ES-I3 (cell line): ENCODE data around the gene AP2B1.
"Not testable (repeated sequence)": the region's sequence is repeated elsewhere in the genome, so short reads cannot be mapped to it uniquely, and the experiment has no call there.

Experiments
- H3K36me3 ChIP-seq: 2 replicates; pipeline ENCODE4 v1.6.1; 2013; ENCODE audit warnings: mild to moderate bottlenecking, low read length, control low read depth, moderate library complexity; ENCODE audit not compliant: insufficient read depth
- H3K4me1 ChIP-seq: 2 replicates; pipeline ENCODE4 v1.6.1; 2013; ENCODE audit warnings: mild to moderate bottlenecking, control low read depth, low read length; ENCODE audit not compliant: insufficient read depth
- H3K9ac ChIP-seq: 2 replicates; pipeline ENCODE4 v1.6.1; 2013; ENCODE audit warnings: low read depth, mild to moderate bottlenecking, low read length, moderate library complexity
- H3K9me3 ChIP-seq: 2 replicates; pipeline ENCODE4 v1.6.1; 2013; ENCODE audit warnings: mild to moderate bottlenecking, low read length, moderate library complexity; ENCODE audit not compliant: control insufficient read depth, insufficient read depth

AP2B1 gene

DNA sequence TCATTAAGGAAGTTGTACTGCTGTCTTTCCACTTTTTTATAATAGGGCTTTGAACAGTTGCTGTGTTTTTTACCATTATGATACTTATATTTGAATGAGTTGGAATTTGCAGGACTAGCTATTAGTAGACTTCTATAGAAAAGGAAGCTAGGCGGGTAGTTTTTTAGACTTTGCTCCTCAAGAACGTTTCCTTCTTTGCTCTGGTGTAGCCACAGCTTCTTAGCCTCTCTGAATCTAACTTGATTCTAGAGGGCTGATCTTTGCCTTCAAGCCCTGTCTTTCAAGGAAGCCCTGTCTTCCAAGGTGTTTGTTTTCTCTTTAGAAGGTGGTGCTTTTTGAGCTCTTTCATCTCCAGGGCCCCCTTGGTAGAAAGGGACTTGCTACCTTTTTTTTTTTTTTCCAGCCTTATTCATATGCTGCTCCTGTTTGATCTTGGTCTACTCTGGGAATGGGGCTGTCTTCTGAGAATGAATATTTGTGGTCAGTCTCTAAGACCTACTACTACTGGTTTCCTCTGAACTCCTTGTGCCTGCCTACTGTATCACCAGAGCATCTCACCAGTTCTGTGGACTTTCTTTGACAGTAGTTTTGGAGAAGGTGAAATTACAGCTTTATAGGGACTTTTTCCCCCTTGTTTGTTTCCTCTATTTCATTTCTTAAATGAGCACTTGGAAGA lies 92.0 kb downstream of the AP2B1 start:
- H3K9me3 ChIP-seq = no peaks in the 10 kb centered on the region
- H3K36me3 ChIP-seq = peaks cover 7% of the 10 kb centered on the region
- peaks cover 15% of the 10 kb centered on the region for H3K4me1 ChIP-seq
- no peak overlapping the region for H3K9ac ChIP-seq

DNA sequence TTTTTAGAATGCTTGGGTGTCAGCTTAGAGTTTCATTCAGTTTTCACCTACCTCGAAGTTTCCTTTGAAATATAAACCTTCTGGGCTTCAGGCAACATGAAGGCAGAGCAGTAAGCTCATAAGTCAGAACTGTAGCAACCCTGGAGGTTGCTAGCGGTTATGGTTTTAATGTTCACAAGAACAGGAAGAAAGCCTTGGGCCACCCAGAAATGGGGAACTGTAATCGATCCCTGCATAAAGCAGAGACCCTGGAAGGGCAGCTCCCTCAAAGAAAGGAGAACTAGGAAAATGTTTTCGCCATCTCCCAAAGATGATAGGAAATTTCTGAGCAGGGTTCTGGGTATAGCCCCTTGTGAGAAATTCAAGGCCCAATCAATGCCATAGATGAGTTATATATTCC lies 96.5 kb downstream of the AP2B1 start:
- Histone ChIP-seq H3K36me3 (peaks cover 5% of the 10 kb centered on the region), H3K9ac (no peak overlapping the region), H3K9me3 (no peaks in the 10 kb centered on the region), H3K4me1 (peaks cover 17% of the 10 kb centered on the region)

DNA sequence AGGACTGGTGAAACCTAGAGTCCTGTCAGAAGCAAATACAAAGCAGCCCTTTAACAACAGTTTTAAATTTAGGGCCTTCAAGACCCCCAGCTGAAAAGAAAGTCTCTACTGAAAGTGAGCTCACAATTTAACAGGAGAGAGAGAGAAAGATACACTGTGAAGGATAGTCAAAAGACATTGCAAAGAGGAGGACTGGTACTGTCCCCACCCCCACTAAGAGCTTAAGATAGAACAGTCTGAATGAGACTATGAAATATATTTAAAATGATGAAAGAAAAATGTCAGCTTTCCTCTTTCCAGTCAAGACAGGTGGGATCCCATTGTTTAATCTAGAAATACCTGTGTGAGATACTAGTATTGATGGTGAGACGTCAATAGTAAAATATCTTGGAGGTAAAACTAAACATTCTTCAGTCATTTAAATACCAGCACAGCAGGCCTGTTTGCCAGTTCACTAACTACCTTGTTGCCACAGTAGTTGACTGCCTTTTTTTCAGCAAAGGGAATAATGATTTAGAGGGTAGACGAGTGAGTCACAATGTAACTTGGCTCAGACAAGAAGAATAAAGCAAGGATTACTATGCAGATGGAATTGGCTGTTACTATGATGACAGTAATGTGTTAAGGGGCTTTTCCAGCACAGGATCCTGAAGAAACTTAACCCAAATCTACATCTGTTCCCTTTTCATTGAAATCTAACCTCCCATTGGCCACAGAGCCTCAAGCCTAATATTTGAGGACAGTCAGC lies 97.1 kb downstream of the AP2B1 start:
- Histone ChIP-seq H3K9me3 (no peaks in the 10 kb centered on the region), H3K9ac (no peak overlapping the region), H3K36me3 (peaks cover 5% of the 10 kb centered on the region), H3K4me1 (peaks cover 17% of the 10 kb centered on the region)

DNA sequence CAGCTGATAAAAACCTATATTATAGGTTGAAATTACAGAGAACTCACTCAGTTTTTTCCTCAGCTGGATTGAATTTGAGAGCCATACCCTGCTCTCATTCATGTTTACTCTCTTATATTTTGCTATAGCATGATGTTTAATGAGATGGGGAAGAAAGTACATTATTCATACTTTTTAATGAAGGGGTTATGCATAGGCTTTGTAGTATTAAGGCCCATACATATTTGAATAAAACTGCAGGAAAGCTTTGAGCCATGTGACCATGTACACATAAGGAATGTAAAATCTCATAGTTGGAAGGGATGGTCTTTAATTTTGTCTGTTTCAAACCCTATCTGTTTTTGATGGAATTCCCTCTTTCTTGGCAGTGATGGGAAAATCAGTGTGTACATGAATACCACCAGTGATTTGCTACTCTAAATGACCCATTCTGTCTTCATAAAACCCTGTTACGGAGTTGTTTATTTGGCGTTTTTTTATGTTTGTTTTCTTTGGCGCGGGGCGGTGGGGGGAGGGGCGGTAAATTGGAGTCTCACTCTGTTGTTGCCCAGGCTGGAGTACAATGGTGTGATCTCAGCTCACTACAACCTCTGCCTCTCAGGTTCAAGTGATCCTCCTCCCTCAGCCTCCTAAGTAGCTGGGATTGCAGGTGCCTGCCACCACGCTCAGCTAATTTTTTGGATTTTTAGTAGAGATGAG lies 105.5 kb downstream of the AP2B1 start:
- Histone ChIP-seq H3K4me1 (peaks cover 5% of the 10 kb centered on the region; the same call in 1 of the 2 replicates), H3K9me3 (no peaks in the 10 kb centered on the region), H3K36me3 (peaks cover 11% of the 10 kb centered on the region), H3K9ac (no peak overlapping the region)

DNA sequence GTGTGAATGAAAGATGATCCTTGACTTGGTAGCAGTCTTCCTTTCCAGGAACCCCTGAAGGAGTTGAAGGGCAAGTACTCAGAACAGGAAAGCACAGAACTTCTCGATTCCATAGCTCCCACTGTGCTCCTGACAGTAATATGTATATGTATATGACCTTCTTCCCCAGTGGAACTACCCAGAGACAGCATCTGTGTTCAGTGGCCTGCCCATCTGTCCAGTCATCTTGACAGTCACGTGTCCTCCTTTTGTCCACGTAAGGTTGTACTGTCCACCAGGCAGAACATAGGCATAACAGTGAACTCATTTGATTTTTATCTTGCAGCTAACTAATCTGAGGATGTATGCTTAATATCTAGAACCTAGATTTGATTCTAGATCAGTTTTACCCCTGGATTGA lies 106.5 kb downstream of the AP2B1 start:
- Histone ChIP-seq H3K4me1 (peaks cover 5% of the 10 kb centered on the region; the same call in 1 of the 2 replicates), H3K9ac (no peak overlapping the region), H3K9me3 (no peaks in the 10 kb centered on the region), H3K36me3 (peaks cover 8% of the 10 kb centered on the region)

DNA sequence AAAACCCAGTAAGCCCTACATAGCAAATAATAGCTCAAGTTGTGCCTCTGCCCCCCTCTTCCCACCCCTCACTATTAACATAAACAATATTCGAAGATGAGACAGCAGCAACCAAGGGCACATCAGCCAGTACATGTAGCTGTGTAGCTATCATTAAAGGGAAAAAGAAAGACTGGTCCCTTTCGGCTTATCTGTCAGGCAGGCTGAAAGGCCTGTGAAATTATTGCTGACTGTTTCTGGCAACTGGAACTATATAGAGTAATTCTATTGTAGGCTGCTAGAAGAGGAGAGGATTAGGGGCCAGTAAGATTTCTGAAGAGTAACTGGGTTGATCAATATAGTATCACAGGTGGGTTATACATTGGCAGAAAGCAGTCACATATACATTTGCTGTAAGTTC lies 107.8 kb downstream of the AP2B1 start:
- Histone ChIP-seq H3K36me3 (peaks cover 8% of the 10 kb centered on the region), H3K9me3 (no peaks in the 10 kb centered on the region), H3K4me1 (peaks cover 5% of the 10 kb centered on the region; the same call in 1 of the 2 replicates), H3K9ac (no peak overlapping the region)

DNA sequence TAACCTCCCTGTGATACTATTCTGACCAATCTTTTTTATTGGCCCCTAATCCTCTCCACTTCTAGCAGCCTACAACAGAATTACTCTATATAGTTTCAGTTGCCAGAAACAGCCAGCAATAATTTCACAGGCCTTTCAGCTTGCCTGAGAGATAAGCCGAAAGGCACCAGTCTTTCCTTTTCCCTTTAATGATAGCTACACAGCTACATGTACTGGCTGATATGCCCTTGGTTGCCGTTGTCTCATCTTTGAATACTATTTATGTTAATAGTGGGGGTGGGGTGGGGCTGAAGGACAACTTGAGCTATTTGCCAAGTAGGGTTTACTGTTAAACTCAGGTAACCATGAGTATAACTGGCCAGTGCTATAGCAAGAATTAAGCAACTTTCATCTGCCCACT lies 108.5 kb downstream of the AP2B1 start:
- Histone ChIP-seq H3K9me3 (no peaks in the 10 kb centered on the region), H3K36me3 (peaks cover 8% of the 10 kb centered on the region), H3K4me1 (peaks cover 5% of the 10 kb centered on the region; the same call in 1 of the 2 replicates), H3K9ac (no peak overlapping the region)

DNA sequence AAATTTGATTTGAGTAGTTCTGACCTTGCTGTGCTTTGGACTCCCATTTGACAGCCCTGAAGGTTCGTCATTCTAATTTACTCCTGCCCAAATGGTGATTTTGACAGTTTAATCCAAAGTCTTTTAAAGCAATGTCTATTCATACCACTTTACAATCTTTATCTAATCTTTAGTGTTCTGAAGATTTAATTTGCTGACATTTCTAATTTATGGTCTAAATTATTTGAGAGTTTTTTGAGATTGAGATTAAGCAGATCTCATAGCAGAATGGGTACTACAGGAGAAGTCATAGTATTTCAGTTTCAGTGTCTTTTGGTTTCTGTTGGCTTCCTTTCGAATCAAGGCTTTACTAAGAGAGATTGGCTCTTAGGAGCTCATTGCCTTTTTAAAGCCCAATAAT lies 111.7 kb downstream of the AP2B1 start:
- Histone ChIP-seq H3K4me1 (peaks cover 5% of the 10 kb centered on the region; the same call in 1 of the 2 replicates), H3K36me3 (peaks cover under 1% of the 10 kb centered on the region), H3K9me3 (no peaks in the 10 kb centered on the region), H3K9ac (no peak overlapping the region)

DNA sequence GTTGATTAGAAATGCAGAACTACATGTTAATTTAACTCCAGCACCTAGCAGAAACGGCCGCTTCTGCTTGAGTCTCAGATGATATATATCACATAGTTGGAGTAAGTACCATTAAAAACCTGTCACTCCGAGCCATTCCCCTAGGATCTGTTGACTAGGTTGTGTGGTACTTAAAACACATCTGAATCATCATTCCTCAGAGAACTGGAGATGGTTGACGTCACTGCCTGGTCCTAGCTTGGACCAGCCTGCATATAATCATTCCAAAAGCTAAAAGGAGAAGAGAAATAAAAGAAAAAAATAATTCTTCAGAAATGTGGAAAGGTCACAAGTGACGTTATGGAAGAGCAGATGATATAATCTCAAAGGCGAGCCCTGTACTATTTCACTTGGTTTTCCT lies 113.0 kb downstream of the AP2B1 start:
- Histone ChIP-seq H3K9me3 (no peaks in the 10 kb centered on the region), H3K36me3 (no peaks in the 10 kb centered on the region; the same call in none of the 2 replicates), H3K4me1 (peaks cover 5% of the 10 kb centered on the region; the same call in 1 of the 2 replicates), H3K9ac (no peak overlapping the region)

DNA sequence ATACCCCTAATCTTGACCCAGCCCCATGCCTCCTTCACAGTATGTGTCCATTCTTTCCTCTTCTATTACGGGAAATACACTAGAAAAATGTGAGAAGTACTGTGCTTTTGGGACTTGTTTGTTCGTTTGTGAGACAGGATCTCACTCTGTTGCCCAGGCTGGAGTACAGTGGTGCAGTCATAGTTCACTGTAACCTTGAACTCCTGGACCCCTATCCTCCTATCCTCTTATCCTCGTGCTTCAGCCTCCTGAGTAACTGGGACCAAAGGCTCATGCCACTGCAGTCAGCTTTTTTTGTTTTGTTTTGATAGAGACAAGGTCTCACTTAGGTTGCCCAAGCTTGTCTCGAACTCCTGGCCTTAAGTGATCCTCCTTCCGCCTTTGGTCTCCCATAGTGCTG lies 114.4 kb downstream of the AP2B1 start:
- no peaks in the 10 kb centered on the region; the same call in 1 of the 2 replicates for H3K4me1 ChIP-seq
- no peaks in the 10 kb centered on the region for H3K9me3 ChIP-seq
- H3K36me3 ChIP-seq = no peaks in the 10 kb centered on the region; the same call in 1 of the 2 replicates
- no peak overlapping the region for H3K9ac ChIP-seq

DNA sequence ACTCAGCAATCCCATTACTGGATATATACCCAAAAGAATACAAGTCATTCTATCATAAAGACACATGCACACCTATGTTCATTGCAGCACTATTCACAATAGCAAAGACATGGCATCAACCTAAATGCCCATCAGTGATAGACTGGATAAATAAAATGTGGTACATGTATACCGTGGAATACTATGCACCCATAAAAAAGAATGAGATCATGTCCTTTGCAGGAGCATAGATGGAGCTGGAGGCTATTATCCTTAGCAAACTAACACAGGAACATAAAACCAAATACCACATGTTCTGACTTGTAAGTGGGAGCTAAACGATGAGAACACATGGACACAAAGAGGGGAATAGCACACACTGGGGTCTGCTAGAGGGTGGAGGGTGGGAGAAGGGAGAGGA lies 116.2 kb downstream of the AP2B1 start:
- not testable (repeated sequence) for H3K9me3 ChIP-seq, H3K36me3 ChIP-seq, H3K4me1 ChIP-seq, H3K9ac ChIP-seq

DNA sequence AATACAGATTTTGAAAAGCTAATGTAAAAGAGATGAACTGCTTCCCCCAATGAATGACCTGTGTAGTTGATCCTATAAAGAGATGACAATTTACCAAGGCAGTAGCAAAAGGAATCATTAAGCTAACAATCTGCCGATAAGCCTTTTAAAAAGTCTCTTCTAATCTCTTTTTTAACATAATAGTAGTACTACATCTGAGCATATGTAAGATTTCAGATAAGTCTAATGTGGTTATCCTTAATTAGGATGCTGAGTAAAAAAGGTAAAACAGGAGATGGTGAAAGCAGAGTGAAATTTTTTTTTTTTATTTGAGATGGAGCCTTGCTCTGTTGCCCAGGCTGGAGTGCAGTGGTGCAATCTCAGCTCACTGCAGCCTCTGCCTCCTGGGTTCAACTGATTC lies 118.1 kb downstream of the AP2B1 start:
- Histone ChIP-seq H3K36me3 (no peaks in the 10 kb centered on the region; the same call in none of the 2 replicates), H3K4me1 (no peaks in the 10 kb centered on the region), H3K9ac (no peak overlapping the region), H3K9me3 (no peaks in the 10 kb centered on the region)

DNA sequence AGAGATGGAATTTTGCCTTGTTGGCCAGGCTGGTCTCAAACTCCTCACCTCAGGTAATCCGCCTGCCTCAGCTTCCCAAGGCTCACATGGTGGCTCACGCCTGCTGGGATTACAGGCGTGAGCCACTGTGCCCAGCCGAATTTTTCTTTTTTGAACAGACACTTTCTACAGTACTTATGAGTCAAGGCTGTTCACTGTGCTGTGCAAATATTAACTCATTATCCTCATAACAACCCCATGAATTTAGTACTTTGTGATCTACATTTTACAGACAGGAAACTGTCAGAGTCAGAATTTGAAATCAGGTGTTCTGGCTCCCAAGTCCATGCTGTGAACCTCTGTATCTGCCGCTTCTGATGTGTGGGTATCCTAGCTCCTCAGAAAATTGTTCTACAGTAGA lies 118.6 kb downstream of the AP2B1 start:
- H3K36me3 ChIP-seq = no peaks in the 10 kb centered on the region; the same call in 1 of the 2 replicates
- no peaks in the 10 kb centered on the region for H3K4me1 ChIP-seq
- no peak overlapping the region for H3K9ac ChIP-seq
- no peaks in the 10 kb centered on the region for H3K9me3 ChIP-seq

DNA sequence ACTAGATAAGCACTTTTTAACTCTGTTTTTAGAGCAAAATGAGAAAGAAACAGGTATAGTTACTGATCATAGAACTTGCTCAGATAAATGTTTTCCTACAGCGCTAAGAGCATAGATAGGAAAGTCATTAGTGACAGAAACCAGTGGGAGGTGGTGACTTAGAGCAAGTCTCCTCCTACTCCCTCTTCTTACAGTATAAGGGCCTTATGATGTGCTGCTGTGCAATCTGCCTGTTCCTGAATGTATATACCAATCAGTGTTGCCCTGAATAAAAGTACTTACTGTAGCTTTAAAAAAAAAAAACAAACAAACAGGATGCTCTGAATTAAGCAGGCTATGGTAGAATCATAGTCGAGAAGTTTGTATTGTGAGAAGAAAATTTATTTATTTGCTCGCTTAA lies 121.0 kb downstream of the AP2B1 start:
- no peaks in the 10 kb centered on the region for H3K9me3 ChIP-seq
- H3K36me3 ChIP-seq = no peaks in the 10 kb centered on the region; the same call in 1 of the 2 replicates
- no peaks in the 10 kb centered on the region for H3K4me1 ChIP-seq
- H3K9ac ChIP-seq = no peak overlapping the region
